ENCODE measurements around the gene GARRE1.
"Not testable (repeated sequence)": the region's sequence is repeated elsewhere in the genome, so short reads cannot be mapped to it uniquely, and the experiment has no call there.

GARRE1 gene

DNA sequence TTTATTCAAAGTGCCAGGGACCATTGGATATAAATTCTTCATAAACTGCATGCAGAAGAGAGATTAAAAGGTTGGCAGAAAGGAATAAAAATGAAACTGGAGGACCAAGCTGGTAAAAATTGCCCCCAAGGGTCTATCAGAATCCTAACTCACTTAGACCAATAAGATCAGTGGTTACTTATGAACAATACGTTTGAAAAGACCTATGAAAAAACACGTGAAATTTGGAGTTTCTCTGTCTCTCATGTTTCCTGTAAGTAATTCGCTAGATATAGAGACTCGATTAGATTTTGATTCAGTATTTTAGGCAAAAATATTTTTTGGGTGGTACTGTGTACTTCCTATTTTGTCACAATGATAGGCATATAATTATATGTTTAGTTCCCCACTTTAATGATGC, 22.9 kb downstream of the GARRE1 start:
- in situ Hi-C loops (cut with HindIII; ENCODE audit: low pct_ligation_motif_present, low pct_unique_long_range_greater_than_20kb, low sequenced_read_pairs) = no loop called here
- no peak for DNase-seq

DNA sequence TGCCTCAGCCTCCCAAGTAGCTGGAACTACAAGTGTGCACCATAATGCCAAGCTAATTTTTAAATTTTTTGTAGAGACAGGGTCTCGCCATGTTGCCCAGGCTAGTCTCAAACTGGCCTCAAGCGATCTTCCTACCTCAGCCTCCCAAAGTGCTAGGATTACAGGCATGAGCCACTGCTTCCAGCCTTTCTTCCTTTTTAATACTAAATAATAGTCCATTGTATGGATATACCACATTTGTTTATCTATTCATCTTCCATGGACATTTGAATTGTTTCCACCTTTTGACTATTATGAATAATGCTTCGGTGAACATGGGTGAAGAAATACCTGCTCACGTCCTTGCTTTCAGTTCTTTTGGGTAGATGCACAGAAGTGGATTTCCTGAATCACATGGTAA, 24.4 kb downstream of the GARRE1 start:
- in situ Hi-C loops (cut with HindIII; ENCODE audit: low pct_ligation_motif_present, low pct_unique_long_range_greater_than_20kb, low sequenced_read_pairs) = no loop called here
- DNase-seq = no peak

GRCh38 chr19:34281444-34281843, 27.1 kb downstream of the GARRE1 start:
- in situ Hi-C loops (cut with HindIII; ENCODE audit: low pct_ligation_motif_present, low pct_unique_long_range_greater_than_20kb, low sequenced_read_pairs) = not testable (repeated sequence)

GRCh38 chr19:34282611-34283519, 28.5 kb downstream of the GARRE1 start:
- DNase-seq = no peak
- in situ Hi-C loops (cut with HindIII; ENCODE audit: low pct_ligation_motif_present, low pct_unique_long_range_greater_than_20kb, low sequenced_read_pairs) = no loop called here

More at GRCh38 chr19:34281444-34281843, 27.1 kb downstream of the GARRE1 start:
- DNase-seq = not testable (repeated sequence)

GRCh38 chr19:34284505-34284904, 30.2 kb downstream of the GARRE1 start:
- in situ Hi-C loops (cut with HindIII; ENCODE audit: low pct_ligation_motif_present, low pct_unique_long_range_greater_than_20kb, low sequenced_read_pairs) = no loop called here
- no peak for DNase-seq

DNA sequence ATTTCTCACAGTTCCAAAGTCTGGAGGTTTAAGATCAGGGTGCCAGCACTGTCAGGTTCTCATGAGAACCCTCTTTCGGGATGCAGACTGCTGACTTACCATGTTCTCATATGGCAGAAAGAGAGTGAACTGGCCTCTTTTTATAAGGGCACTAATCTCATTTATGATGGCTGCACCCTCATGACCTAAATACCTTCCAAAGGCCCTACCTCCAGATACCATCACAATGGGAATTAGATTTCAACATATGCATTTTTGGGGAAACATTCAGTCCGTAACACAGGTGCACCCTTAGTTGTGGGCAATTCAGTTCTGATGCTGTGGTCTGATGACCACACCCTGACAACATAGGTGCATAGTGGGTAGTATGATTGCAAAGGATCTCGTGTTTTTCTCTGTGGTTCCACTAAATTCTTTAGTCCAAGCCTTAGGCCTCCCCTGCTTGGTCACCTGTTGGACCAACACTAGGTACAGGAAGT, 33.3 kb downstream of the GARRE1 start:
- in situ Hi-C loops (cut with HindIII; ENCODE audit: low pct_ligation_motif_present, low pct_unique_long_range_greater_than_20kb, low sequenced_read_pairs) = no loop called here

DNA sequence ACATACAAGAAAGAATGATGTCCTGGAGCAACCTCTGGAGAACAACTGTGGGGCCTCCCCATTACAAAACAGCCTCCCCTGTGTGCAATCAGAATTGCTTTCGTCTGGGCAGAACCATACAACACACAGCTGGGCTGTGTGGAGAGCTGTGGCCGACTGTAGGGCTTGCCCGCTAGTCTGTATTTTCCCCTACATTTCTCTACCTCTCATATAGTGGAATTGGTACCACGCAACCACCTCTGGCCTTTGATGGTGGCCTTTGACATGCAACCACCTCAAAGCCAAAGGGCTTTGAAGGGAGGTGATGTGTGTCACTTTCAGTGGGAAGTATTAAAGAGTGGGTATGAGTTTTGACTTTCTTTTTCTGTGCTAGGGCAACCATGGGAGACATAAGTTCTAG, 34.0 kb downstream of the GARRE1 start:
- in situ Hi-C loops (cut with HindIII; ENCODE audit: low pct_ligation_motif_present, low pct_unique_long_range_greater_than_20kb, low sequenced_read_pairs) = no loop called here

More for the DNA sequence above, 33.3 kb downstream of the GARRE1 start:
- DNase-seq = no peak

GRCh38 chr19:34291235-34291634, 36.9 kb downstream of the GARRE1 start:
- DNase-seq = no peak
- in situ Hi-C loops (cut with HindIII; ENCODE audit: low pct_ligation_motif_present, low pct_unique_long_range_greater_than_20kb, low sequenced_read_pairs) = no loop called here

More for the DNA sequence above, 34.0 kb downstream of the GARRE1 start:
- DNase-seq = no peak

GRCh38 chr19:34295103-34295502, 40.7 kb downstream of the GARRE1 start:
- in situ Hi-C loops (cut with HindIII; ENCODE audit: low pct_ligation_motif_present, low pct_unique_long_range_greater_than_20kb, low sequenced_read_pairs) = no loop called here
- no peak for DNase-seq

GRCh38 chr19:34298891-34299520, 44.7 kb downstream of the GARRE1 start:
- in situ Hi-C loops (cut with HindIII; ENCODE audit: low pct_ligation_motif_present, low pct_unique_long_range_greater_than_20kb, low sequenced_read_pairs) = no loop called here
- DNase-seq = no peak

DNA sequence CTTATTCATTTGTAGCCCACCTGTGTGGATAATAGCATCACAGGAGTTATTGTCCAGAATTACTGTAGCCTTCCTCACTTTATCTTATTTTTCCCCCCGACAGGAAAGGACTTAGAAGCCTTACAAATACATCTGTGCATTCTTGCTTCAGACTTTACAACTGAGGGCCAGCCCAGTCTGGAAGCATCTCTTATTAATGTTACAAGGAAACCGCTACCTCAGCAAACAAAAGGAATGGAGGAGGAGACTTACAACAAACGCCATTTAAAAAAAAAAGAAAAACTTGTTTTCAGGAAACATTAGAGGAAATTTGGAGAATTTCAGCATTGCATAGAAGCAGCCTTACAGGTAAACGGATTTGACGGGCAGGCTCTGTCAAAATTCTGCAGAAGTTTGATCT, 45.2 kb downstream of the GARRE1 start:
- in situ Hi-C loops (cut with HindIII; ENCODE audit: low pct_ligation_motif_present, low pct_unique_long_range_greater_than_20kb, low sequenced_read_pairs) = no loop called here
- DNase-seq = no peak

DNA sequence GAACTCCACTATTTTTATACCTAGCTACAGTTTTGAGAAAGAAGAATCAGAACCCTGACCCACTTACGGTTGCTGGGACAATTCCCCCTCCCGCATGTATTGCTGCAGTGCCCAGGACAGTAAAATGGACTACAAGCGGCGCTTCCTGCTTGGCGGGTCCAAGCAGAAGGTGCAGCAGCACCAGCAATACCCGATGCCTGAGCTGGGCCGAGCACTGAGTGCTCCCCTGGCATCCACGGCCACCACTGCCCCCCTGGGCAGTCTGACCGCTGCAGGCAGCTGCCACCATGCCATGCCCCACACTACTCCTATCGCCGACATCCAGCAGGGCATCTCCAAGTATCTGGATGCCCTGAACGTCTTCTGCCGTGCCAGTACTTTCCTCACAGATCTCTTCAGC, 46.0 kb downstream of the GARRE1 start:
- in situ Hi-C loops (cut with HindIII; ENCODE audit: low pct_ligation_motif_present, low pct_unique_long_range_greater_than_20kb, low sequenced_read_pairs) = no loop called here
- DNase-seq = no peak

GRCh38 chr19:34300962-34301361, 46.6 kb downstream of the GARRE1 start:
- no peak for DNase-seq
- in situ Hi-C loops (cut with HindIII; ENCODE audit: low pct_ligation_motif_present, low pct_unique_long_range_greater_than_20kb, low sequenced_read_pairs) = no loop called here
